GM21528 (cell line): ENCODE data around the gene RECQL.
"Not testable (repeated sequence)": the region's sequence is repeated elsewhere in the genome, so short reads cannot be mapped to it uniquely, and the experiment has no call there.

Source experiments
- ATAC-seq: cut with Tn5 transposase; IDR thresholded peaks from one replicate; pipeline ENCODE4 v1.9.1; 2021; ENCODE audit warnings: mild to moderate bottlenecking, moderate library complexity; ENCODE audit not compliant: unreplicated experiment, low FRiP score

Gene RECQL

DNA sequence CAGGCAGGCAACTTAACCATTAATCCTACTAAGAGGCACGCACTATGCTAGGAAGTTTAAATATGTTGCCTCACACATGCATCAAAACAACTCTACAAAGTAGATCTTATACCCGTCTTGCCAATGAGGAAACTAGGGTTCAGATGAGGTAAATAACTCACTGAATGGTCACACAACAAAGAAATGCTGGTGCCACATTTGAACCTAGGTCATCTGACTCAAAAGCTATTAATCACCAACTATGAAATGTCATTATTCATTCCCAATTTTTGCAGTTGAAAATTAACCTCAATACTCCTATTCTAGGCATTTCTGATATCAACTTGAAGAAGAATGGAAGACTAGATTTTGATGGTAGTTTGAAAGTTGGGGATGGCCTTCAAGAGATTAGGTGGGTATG is 66.7 kb downstream of the RECQL start:
- no peak for ATAC-seq

- ATAC-seq: no peak
These were observed 67.9 kb downstream of the RECQL start for GRCh38 chr12:21433525-21433924.

DNA sequence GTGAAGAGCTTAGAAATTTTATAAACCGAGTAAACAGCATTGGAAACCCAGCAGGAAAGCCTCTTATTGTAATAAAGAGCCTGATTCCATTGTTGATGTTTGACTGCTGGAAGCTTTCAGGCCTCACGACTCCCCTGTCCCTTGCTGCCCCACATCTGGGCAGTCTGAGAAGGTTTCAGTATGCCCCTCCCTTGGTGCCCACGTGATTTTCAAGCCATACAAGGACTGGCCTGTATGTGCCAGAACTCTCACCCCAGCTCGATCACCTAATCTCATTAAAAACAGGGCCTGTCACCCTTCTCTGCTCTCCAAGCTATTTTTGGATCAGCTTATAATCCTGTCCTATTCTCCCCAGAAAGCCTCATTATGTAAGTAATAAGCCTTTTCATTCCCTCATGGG is 71.4 kb downstream of the RECQL start:
- ATAC-seq: no peak

DNA sequence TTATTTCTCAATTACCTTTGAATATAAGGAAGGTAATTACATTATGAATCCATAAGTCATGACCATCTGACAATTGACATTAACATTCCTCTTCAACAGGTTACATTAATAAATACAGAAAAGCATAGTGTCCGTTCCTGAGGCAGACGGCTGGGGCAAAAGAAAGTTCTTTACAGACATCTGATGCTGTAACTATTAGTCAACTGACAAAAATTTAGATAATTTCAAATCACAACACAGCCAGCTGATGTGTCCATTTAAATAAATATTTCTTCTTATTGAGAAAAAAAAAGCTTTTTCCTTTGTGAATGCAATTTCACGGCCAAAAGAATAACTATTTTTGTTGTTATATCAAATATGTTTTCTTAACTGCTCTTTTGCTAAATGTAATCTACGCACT is 73.2 kb downstream of the RECQL start:
- ATAC-seq: no peak

- ATAC-seq: not testable (repeated sequence)
These were observed 82.3 kb downstream of the RECQL start for GRCh38 chr12:21419009-21419699.
